Astrocyte (in vitro differentiated cells and primary cell): ENCODE results near the gene TIGD4. TPM values are rescaled to one million over a fixed set of nuclear protein-coding genes. Genes with fewer than 3 reads are reported as not detected.

ENCODE experiments used
- DNase-seq: peaks from one replicate; pipeline ENCODE4 v3.0.0-alpha.2; 2010; ENCODE audit warnings: low read depth
- FAIRE-seq: peaks from 2 replicates; lab custom pipeline; 2011; peaks lifted over from hg19 to GRCh38; lab: Jason Lieb, UNC
- H2AFZ ChIP-seq: 2 replicates; pipeline ENCODE4 v1.6.0; 2012; ENCODE audit warnings: low read depth, low read length, inconsistent platforms
- H3K27ac ChIP-seq: 2 replicates; pipeline ENCODE4 v1.5.1; 2011; ENCODE audit warnings: low read depth, low read length, inconsistent platforms
- H3K27me3 ChIP-seq: 2 replicates; pipeline ENCODE4 v1.6.0; 2011; ENCODE audit warnings: low read length, inconsistent platforms; ENCODE audit not compliant: insufficient read depth
- H3K36me3 ChIP-seq: 2 replicates; pipeline ENCODE4 v1.5.1; 2011; ENCODE audit warnings: low read length, inconsistent platforms; ENCODE audit not compliant: insufficient read depth
- H3K4me1 ChIP-seq: 2 replicates; pipeline ENCODE4 v1.5.1; 2011; ENCODE audit warnings: low read length, inconsistent platforms; ENCODE audit not compliant: insufficient read depth
- H3K4me2 ChIP-seq: 2 replicates; pipeline ENCODE4 v1.6.0; 2012; ENCODE audit warnings: low read length, inconsistent platforms
- H3K4me3 ChIP-seq: 2 replicates; pipeline ENCODE4 v1.5.1; 2011; ENCODE audit warnings: low read depth, mild to moderate bottlenecking, low read length, inconsistent platforms; ENCODE audit not compliant: insufficient read depth
- H3K79me2 ChIP-seq: 2 replicates; pipeline ENCODE4 v1.6.0; 2012; ENCODE audit warnings: mild to moderate bottlenecking, low read length, inconsistent platforms; ENCODE audit not compliant: insufficient read depth
- H3K9ac ChIP-seq: 2 replicates; pipeline ENCODE4 v1.6.0; 2012; ENCODE audit warnings: mild to moderate bottlenecking, low read length, inconsistent platforms
- H3K9me3 ChIP-seq: 2 replicates; pipeline ENCODE4 v1.5.1; 2012; ENCODE audit warnings: low read depth, mild to moderate bottlenecking, low read length, inconsistent platforms; ENCODE audit not compliant: insufficient read depth
- H4K20me1 ChIP-seq: 2 replicates; pipeline ENCODE4 v1.6.0; 2012; ENCODE audit warnings: low read length, inconsistent platforms; ENCODE audit not compliant: insufficient read depth
- H3K27ac Mint-ChIP-seq: one replicate; pipeline ENCODE4 v1.8.0; 2021; ENCODE audit warnings: mild to moderate bottlenecking, mixed read lengths; ENCODE audit not compliant: unreplicated experiment
- H3K27me3 Mint-ChIP-seq: one replicate; pipeline ENCODE4 v1.8.0; 2021; ENCODE audit warnings: low read depth, mixed read lengths; ENCODE audit not compliant: unreplicated experiment
- H3K36me3 Mint-ChIP-seq: one replicate; pipeline ENCODE4 v1.8.0; 2021; ENCODE audit warnings: low read depth, mixed read lengths; ENCODE audit not compliant: unreplicated experiment
- H3K4me1 Mint-ChIP-seq: one replicate; pipeline ENCODE4 v1.8.0; 2021; ENCODE audit warnings: low read depth, mixed read lengths; ENCODE audit not compliant: unreplicated experiment
- H3K4me3 Mint-ChIP-seq: one replicate; pipeline ENCODE4 v1.8.0; 2021; ENCODE audit warnings: mild to moderate bottlenecking, moderate library complexity, mixed read lengths; ENCODE audit not compliant: unreplicated experiment
- H3K9me3 Mint-ChIP-seq: one replicate; pipeline ENCODE4 v1.8.0; 2021; ENCODE audit warnings: mild to moderate bottlenecking, mixed read lengths; ENCODE audit not compliant: unreplicated experiment
- CTCF ChIP-seq: IDR thresholded peaks from 2 replicates; pipeline ENCODE4 v1.5.1; 2011; ENCODE audit warnings: low read depth, mild to moderate bottlenecking, inconsistent platforms, low read length, moderate library complexity; ENCODE audit not compliant: insufficient read depth
- EZH2 ChIP-seq: IDR thresholded peaks from 2 replicates; pipeline ENCODE4 v1.6.1; 2012; ENCODE audit warnings: mild to moderate bottlenecking, low read length, inconsistent platforms; ENCODE audit not compliant: insufficient read depth
- total RNA-seq: library from RNA; stranded (reverse); gene quantifications from 2 replicates; pipeline ENCODE4 v1.2.1, GENCODE V29; 2021

The TIGD4 gene
- total RNA-seq, 1 donor from 2014 or later = 0.23 TPM

GRCh38 chr4:152724494-152724893, 55.0 kb downstream of the TIGD4 start:
- FAIRE-seq = no peak

GRCh38 chr4:152723236-152723635, 56.3 kb downstream of the TIGD4 start:
- no peak overlapping the region for H3K4me2 ChIP-seq
- Mint-ChIP-seq H3K4me3 (no peak overlapping the region), H3K27ac (no peak overlapping the region), H3K36me3 (no peaks in the 10 kb centered on the region), H3K9me3 (peaks cover 5% of the 10 kb centered on the region), H3K27me3 (peaks cover 8% of the 10 kb centered on the region), H3K4me1 (no peaks in the 10 kb centered on the region)
- H2AFZ ChIP-seq = no peak overlapping the region
- no peaks in the 10 kb centered on the region for H3K27me3 ChIP-seq
- no peaks in the 10 kb centered on the region for H3K36me3 ChIP-seq
- H3K79me2 ChIP-seq = no peaks in the 10 kb centered on the region
- H3K27ac ChIP-seq = no peak overlapping the region
- H4K20me1 ChIP-seq = no peaks in the 10 kb centered on the region
- TF ChIP-seq EZH2 = no peak
- no peak for TF ChIP-seq CTCF
- no peaks in the 10 kb centered on the region for H3K4me1 ChIP-seq
- DNase-seq = no peak
- no peak overlapping the region for H3K9ac ChIP-seq
- FAIRE-seq = no peak
- no peaks in the 10 kb centered on the region for H3K9me3 ChIP-seq
- no peak overlapping the region for H3K4me3 ChIP-seq

More at GRCh38 chr4:152724494-152724893, 55.0 kb downstream of the TIGD4 start:
- Histone ChIP-seq H3K4me1 (no peaks in the 10 kb centered on the region), H3K9me3 (no peaks in the 10 kb centered on the region), H3K27ac (no peak overlapping the region), H3K79me2 (no peaks in the 10 kb centered on the region), H3K9ac (no peak overlapping the region), H3K36me3 (no peaks in the 10 kb centered on the region), H3K27me3 (no peaks in the 10 kb centered on the region), H3K4me3 (no peak overlapping the region), H3K4me2 (no peak overlapping the region), H2AFZ (no peak overlapping the region), H4K20me1 (no peaks in the 10 kb centered on the region)
- Mint-ChIP-seq H3K36me3 (no peaks in the 10 kb centered on the region), H3K4me1 (no peaks in the 10 kb centered on the region), H3K9me3 (peaks cover 2% of the 10 kb centered on the region), H3K27me3 (peaks cover 5% of the 10 kb centered on the region), H3K4me3 (no peak overlapping the region), H3K27ac (no peak overlapping the region)
- no peak for DNase-seq
- TF ChIP-seq CTCF (no peak), EZH2 (no peak)

GRCh38 chr4:152719801-152720556, 59.6 kb downstream of the TIGD4 start:
- H3K4me1 ChIP-seq = no peaks in the 10 kb centered on the region
- Mint-ChIP-seq H3K27me3 (peaks cover 3% of the 10 kb centered on the region), H3K36me3 (no peaks in the 10 kb centered on the region), H3K4me1 (no peaks in the 10 kb centered on the region), H3K9me3 (peaks cover 13% of the 10 kb centered on the region), H3K27ac (no peak overlapping the region), H3K4me3 (no peak overlapping the region)
- no peak overlapping the region for H3K4me3 ChIP-seq
- no peaks in the 10 kb centered on the region for H4K20me1 ChIP-seq
- H3K27ac ChIP-seq = no peak overlapping the region
- H3K4me2 ChIP-seq = no peak overlapping the region
- H3K36me3 ChIP-seq = no peaks in the 10 kb centered on the region
- DNase-seq (no peak), FAIRE-seq (no peak)
- H3K9ac ChIP-seq = no peak overlapping the region
- no peak overlapping the region for H2AFZ ChIP-seq
- no peaks in the 10 kb centered on the region for H3K79me2 ChIP-seq
- TF ChIP-seq EZH2 = no peak
- TF ChIP-seq CTCF = no peak
- H3K9me3 ChIP-seq = no peaks in the 10 kb centered on the region
- no peaks in the 10 kb centered on the region for H3K27me3 ChIP-seq
